HUES48 (cell line): Measurements from ENCODE around the gene ARNT2.
"Not testable (repeated sequence)": the region's sequence is repeated elsewhere in the genome, so short reads cannot be mapped to it uniquely, and the experiment has no call there.

Experiments
- H3K27ac ChIP-seq: one replicate; pipeline ENCODE4 v1.7.0; 2013; ENCODE audit warnings: low read depth, low read length, inconsistent platforms
- H3K27me3 ChIP-seq: 2 replicates; pipeline ENCODE4 v1.6.1; 2013; ENCODE audit warnings: mild to moderate bottlenecking, low read length; ENCODE audit not compliant: control insufficient read depth, insufficient read depth
- H3K36me3 ChIP-seq: 2 replicates; pipeline ENCODE4 v1.6.1; 2013; ENCODE audit warnings: low read length; ENCODE audit not compliant: control insufficient read depth, insufficient read depth
- H3K4me1 ChIP-seq: 2 replicates; pipeline ENCODE4 v1.6.1; 2013; ENCODE audit warnings: mild to moderate bottlenecking, low read length; ENCODE audit not compliant: control insufficient read depth, insufficient read depth
- H3K4me3 ChIP-seq: 2 replicates; pipeline ENCODE4 v1.5.1; 2013; ENCODE audit warnings: mild to moderate bottlenecking, low read depth, low read length
- H3K9ac ChIP-seq: 2 replicates; pipeline ENCODE4 v1.6.1; 2013; ENCODE audit warnings: mild to moderate bottlenecking, low read depth, low read length, moderate library complexity
- H3K9me3 ChIP-seq: 2 replicates; pipeline ENCODE4 v1.6.1; 2013; ENCODE audit warnings: low read length; ENCODE audit not compliant: control insufficient read depth, insufficient read depth

The ARNT2 gene

DNA sequence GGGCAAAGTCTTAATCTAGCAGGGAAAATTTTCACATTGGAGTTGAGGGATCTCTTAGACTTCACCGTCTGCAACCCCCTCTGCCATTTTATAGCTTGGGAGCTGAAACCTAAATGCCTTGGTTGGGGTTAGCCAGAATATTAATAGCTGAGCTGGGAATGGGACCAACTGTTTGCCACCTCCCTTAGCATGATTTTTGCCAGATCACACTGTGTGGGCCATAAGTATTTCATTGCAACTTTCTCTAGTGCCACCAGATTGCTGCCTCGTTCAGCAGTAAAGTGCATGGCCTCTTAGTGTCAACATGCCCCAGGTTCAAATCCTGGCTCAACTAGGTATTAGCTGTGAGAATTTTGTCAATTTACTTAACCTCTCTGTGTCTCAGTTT, 235.0 kb downstream of the ARNT2 start:
- Histone ChIP-seq H3K4me1 (no peaks in the 10 kb centered on the region), H3K27ac (no peak overlapping the region), H3K27me3 (no peaks in the 10 kb centered on the region), H3K9ac (no peak overlapping the region), H3K9me3 (no peaks in the 10 kb centered on the region), H3K36me3 (no peaks in the 10 kb centered on the region), H3K4me3 (no peak overlapping the region)

DNA sequence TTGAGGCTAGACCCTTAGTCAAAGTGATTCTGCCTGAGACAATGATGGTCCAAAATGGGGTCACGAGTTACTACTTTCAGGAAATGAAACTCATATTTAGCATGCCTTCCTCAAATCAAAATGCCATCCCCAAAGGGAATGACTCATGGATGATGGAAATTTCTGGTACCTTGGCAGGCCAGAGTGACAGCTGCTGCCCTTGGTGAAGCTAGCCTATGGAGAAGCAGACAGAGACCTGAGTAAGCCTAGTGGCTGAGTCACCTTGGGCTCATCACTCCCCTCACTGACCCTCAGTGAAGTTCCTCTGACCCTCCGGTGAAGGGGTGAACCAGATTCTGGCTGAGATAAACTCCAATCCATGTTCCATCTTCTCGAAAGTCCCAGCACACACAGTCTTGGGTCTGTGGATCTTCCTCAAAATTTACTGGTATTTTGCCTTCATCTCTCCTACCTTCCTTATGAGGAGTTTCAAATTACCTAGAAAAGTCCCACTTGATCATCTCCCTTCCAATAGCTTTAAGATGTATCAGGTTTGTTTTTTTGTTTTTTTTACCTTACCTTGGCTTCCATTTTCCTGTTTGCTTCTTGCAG, 236.4 kb downstream of the ARNT2 start:
- no peak overlapping the region for H3K9ac ChIP-seq
- no peaks in the 10 kb centered on the region for H3K36me3 ChIP-seq
- H3K4me1 ChIP-seq, result no peaks in the 10 kb centered on the region
- no peak overlapping the region for H3K27ac ChIP-seq
- no peaks in the 10 kb centered on the region for H3K9me3 ChIP-seq
- H3K4me3 ChIP-seq, result no peak overlapping the region
- H3K27me3 ChIP-seq, result no peaks in the 10 kb centered on the region

DNA sequence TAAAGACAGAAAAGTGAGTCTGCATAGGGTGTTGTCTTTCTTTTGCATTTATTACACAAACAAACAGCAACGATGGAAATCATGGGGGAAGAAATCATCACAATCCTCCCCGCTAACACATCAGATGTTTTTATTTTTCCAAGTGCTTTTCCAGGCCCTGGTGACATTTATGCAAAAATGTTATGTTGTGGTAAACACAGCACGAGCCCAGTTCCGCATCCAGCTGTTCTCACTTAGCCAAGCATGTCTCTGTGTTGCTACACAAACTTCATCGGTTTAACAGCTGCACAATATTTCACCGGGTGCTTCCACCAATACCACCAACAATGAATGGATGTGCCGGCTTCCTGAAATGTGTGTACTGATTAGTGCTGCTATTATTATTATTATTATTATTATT, 237.2 kb downstream of the ARNT2 start:
- Histone ChIP-seq H3K4me3 (no peak overlapping the region), H3K9ac (no peak overlapping the region), H3K27ac (no peak overlapping the region), H3K9me3 (peaks cover 7% of the 10 kb centered on the region), H3K36me3 (no peaks in the 10 kb centered on the region), H3K27me3 (no peaks in the 10 kb centered on the region), H3K4me1 (no peaks in the 10 kb centered on the region)

DNA sequence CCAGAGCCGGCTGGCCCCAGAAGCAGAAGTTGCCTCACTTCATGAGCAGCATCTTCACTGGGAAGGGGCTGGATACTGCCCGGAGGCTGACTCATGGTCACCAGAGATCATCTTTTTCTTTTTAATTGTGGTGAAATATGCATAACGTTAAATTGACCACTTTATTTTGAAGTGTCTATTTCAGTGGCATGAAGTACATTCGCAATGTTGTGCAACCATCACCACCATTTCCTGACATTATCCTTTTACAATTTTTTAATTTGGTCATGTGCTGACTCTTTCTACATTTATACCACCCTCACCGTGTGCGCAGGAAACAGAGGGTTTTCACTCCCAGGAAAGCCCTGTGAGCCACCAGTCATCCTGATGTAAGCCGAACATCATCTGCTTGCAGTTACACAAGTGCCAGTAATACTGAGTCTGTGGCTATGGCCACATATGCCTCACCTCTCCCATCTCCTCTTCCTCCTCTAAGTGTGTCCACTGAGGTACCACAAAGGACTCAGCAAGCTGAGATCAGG, 239.3 kb downstream of the ARNT2 start:
- Histone ChIP-seq H3K27ac (no peak overlapping the region), H3K4me3 (no peak overlapping the region), H3K9me3 (peaks cover 16% of the 10 kb centered on the region), H3K36me3 (no peaks in the 10 kb centered on the region), H3K9ac (no peak overlapping the region), H3K27me3 (no peaks in the 10 kb centered on the region), H3K4me1 (no peaks in the 10 kb centered on the region)

DNA sequence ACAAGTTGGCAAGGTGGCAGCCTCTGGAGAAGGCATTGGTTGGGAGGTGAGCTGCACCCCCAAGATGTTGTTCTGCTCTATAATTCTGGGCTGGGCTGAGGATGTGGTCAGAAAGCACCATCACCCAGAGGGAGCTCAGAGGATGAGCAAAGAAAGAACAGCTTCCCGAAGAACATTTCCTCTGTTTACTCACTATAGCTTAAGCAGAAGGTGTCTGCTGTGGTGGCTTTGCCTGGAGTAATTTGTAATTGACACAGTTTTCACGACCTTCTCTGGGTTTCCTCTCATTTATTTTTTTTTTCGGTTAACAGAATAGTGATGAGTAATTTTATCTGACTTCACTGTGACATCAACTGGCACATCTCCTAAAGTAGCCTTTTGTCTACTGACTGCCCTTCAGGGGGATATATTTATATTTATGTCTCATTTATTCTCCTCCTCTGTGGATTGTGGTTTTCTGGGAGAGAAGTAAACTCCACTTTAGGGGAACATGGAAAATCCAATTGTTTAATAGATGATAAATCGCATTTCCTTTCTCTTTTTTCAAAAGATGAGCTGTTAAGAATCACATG, 241.4 kb downstream of the ARNT2 start:
- H3K27ac ChIP-seq, result no peak overlapping the region
- no peak overlapping the region for H3K9ac ChIP-seq
- H3K4me1 ChIP-seq, result no peaks in the 10 kb centered on the region
- peaks cover 20% of the 10 kb centered on the region for H3K9me3 ChIP-seq
- no peak overlapping the region for H3K4me3 ChIP-seq
- H3K36me3 ChIP-seq, result no peaks in the 10 kb centered on the region
- no peaks in the 10 kb centered on the region for H3K27me3 ChIP-seq

DNA sequence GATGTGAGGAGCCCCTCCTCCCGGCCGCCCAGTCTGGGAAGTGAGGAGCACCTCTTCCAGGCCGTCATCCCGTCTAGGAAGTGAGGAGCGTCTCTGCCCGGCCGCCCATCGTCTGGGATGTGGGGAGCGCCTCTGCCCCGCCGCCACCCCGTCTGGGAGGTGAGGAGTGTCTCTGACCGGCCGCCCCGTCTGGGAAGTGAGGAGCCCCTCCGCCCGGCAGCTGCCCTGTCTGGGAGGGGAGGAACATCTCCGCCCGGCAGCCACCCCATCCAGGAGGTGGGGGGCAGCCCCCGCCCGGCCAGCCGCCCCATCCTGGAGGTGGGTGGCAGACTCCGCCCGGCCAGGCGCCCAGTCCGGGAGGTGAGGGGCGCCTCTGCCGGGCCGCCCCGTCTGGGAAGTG, 243.2 kb downstream of the ARNT2 start:
- H3K9ac ChIP-seq, H3K36me3 ChIP-seq, H3K27me3 ChIP-seq, H3K27ac ChIP-seq, H3K4me3 ChIP-seq, H3K4me1 ChIP-seq: not testable (repeated sequence)
- H3K9me3 ChIP-seq, result peaks cover 23% of the 10 kb centered on the region
